GM19193 (cell line): Measurements from ENCODE around the gene PPP1R1C.

ENCODE experiments used
- POLR2A ChIP-seq: IDR thresholded peaks from 4 replicates; pipeline ENCODE4 v1.6.1; 2011; ENCODE audit not compliant: insufficient read depth, insufficient read length; ENCODE audit errors: extremely low read depth

The PPP1R1C gene

DNA sequence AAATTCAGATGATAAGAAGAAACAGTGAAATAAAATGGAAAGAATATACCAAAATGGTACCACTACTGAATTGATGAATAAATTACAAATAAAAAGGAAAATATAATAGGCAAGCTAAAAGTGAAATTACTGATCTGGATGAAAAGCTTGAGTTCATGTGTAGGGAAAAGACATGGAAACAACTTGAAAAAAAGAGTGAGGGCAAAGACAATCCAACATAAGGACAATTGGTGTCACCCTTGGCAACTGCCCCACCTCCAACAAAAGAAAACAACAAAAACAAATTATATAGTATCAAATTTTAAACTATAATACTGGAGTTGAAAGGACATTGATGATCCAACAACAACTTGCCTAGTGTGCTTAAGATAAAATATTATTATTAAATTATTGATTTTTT lies 37.6 kb downstream of the PPP1R1C start:
- TF ChIP-seq POLR2A: no peak

DNA sequence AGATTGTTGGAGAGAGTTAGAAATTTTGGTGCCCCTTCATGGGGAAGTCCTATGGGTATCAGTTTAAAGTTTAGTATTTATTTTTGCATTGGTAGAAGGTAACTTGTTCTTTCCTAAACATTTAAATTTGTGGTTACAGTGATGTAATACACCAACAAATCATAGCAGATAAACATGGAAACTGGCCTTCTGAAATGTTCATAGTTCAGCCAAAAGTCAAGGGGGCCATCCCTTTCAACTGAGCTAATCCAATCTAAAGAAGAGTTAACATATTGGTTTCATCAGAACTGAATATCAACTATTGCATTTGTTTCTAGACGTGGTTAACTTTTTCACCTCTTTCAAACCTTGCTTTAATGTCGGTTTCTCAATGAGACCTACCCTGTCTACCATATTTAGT lies 46.3 kb downstream of the PPP1R1C start:
- TF ChIP-seq POLR2A: no peak

- TF ChIP-seq POLR2A: no peak
Observed at GRCh38 chr2:182033449-182033848, 47.8 kb downstream of the PPP1R1C start.

GRCh38 chr2:182038576-182038975 lies 52.9 kb downstream of the PPP1R1C start:
- TF ChIP-seq POLR2A: no peak

- TF ChIP-seq POLR2A: no peak
Observed at GRCh38 chr2:182043021-182043420, 57.4 kb downstream of the PPP1R1C start.

GRCh38 chr2:182043861-182044260 lies 58.2 kb downstream of the PPP1R1C start:
- no peak for TF ChIP-seq POLR2A

DNA sequence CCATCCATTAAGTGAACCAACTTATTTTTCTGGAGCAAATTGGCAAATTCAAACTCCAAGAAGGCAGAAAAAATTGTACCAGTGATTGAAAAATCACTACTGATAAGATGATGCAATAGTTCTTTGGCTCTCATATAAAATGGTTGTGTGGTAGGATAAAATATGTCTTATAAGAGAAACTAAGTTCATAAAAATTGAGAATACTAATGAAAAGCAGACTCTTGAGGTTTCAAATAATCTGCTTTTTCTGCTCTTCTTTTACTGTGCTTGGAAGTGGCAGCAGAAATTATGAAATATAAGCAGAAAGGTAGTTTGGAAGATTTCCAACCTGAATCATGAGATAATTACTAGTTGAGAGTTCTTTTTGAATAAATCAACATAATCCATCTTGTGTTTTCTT lies 61.9 kb downstream of the PPP1R1C start:
- no peak for TF ChIP-seq POLR2A

DNA sequence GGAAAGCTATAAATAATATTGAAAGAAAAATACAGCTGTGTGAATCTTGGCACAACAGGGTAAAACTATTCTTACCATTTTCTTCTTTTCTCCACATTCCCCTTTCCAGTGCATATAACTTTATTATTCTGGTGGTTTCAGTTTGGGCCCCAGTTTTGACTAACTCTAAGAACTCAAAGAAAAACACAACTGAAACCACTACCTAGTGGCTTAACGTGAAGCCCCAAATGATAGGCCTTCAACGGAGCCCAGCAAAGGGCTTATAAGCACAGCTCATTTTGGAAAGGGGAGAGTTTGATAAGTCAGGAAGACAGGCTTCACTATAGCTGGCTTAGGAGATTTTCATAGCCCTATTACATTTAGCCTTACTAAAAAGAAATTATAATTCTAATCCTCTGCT lies 62.4 kb downstream of the PPP1R1C start:
- TF ChIP-seq POLR2A: no peak

DNA sequence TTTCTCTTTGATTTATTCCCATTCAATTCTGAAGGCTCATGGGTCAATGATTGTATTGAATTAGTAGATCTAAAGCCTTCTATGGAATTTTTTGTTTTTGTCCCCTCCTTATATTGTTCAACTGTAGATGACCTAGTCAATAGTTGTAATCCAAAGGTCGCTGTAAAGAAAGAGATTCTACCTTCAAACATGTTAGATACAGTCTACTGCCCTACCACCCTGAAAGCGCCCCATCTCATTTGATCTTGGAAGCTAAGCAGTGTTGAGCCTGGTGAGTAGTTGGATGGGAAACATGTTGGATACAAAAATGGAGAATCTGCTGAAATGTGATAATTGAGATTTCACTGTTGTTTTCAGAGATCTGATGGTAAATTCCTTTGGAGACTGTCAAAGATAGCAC lies 63.0 kb downstream of the PPP1R1C start:
- TF ChIP-seq POLR2A: no peak

GRCh38 chr2:182049372-182050148 lies 63.9 kb downstream of the PPP1R1C start:
- TF ChIP-seq POLR2A: no peak

DNA sequence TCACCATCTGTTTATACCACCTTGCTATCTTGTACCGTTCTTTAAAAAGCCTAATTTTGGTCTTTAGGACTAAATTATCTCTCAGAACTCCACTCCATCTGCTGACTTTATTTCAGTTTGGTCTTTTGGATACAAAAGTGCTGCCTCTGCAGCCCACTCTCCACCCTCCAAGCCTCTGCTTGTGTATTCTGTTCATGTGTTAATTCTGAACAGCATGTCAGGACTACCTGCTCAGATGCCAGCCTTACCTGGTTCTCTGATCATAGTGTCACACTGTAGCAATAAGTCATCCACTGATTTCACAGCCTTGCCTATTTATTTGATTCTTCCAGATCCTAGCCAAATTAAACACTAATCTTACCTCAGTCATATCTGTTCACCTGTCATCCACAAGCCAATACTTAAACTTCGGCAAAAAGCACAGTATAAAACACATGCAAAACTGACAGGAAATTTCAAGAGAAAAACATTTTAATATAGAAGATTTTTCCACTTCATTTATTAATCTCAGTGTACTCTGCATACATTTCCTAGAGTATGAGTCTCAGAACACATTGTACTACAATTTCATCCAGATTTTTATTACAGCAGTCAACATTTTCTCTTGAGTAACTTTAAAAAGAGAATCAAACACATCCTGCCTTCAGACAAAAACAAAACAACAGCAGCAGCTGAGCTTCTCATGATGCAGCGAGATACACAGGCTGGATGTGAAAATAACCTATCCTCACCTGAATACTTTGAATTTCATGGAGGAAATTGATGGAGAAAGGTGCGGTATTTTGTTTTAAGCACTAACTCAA lies 64.9 kb downstream of the PPP1R1C start:
- TF ChIP-seq POLR2A: no peak

- no peak for TF ChIP-seq POLR2A
Observed at GRCh38 chr2:182055993-182056392, 70.3 kb downstream of the PPP1R1C start.

DNA sequence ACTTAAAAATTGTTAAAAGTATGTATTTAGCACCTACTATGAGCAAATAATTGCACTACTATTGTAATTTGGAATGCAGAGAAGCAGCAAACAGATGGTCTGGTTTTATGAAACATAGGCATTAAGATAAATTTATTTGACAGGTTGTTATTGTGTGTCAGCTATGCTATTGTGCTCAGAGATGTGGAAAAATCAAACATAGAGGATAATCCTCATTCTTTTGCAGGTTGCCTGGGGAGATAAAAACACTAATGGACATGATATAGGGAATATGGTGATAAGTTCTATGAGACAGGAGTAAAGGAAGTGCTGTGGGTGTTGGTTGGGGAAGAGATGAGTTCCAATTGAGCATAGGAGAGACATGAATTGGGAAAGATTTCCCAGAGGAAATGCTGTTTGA lies 71.3 kb downstream of the PPP1R1C start:
- TF ChIP-seq POLR2A: no peak

- no peak for TF ChIP-seq POLR2A
Observed at GRCh38 chr2:182058056-182058455, 72.4 kb downstream of the PPP1R1C start.

DNA sequence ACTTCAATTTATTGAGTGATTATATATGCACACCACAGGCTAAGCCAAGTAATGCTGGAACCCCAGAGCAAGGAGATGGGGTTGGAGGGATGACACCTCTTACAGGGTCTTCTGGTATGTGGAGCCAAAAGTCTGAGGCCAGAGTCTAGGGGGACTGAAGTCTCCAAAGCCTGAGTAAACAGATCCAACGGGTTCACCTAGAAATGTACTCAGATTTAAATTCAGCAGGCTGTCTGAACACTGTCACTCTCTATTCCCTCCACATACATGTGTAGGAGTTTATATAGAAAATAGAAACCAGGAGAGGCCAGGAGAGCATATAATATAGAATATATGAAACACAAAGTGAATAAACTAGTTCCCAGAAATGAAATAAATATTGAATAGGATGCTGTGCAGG lies 76.1 kb downstream of the PPP1R1C start:
- TF ChIP-seq POLR2A: no peak
